ENCODE measurements around the gene AMER3.

- TF ChIP-seq TAF1 (IDR thresholded peaks at IDR 0.05; ENCODE audit: borderline replicate concordance, insufficient read depth, low read length) (no peak), REST (IDR thresholded peaks at IDR 0.05; ENCODE audit: insufficient read depth in 1 of 2, low read depth in 2 of 2, low read length in 2 of 2) (no peak)
These were observed 5.7 kb downstream of the AMER3 start for GRCh38 chr2:130760754-130761751.
